BLaER1 treated with 17β-estradiol and CSF1 and Interleukin-3, amounts not matched to agents 10 nM and 100 nM (cell line): Measurements from ENCODE around the gene DIPK2A.

ENCODE experiments used
- H3K27ac ChIP-seq, 11 experiments: shearing (Covaris generic); formaldehyde crosslinking; 2 replicates each; pipeline ENCODE4 v1.8.1; 2022
- H3K27me3 ChIP-seq, 11 experiments: shearing (Covaris generic); formaldehyde crosslinking; 2 replicates each; pipeline ENCODE4 v1.8.1; 2022
- H3K36me3 ChIP-seq, 11 experiments: shearing (Covaris generic); formaldehyde crosslinking; 2 replicates each; pipeline ENCODE4 v1.8.1; 2022
- H3K4me1 ChIP-seq, 10 experiments: shearing (Covaris generic); formaldehyde crosslinking; 2 replicates each; pipeline ENCODE4 v1.8.1; 2022
- H3K4me2 ChIP-seq, 11 experiments: shearing (Covaris generic); formaldehyde crosslinking; 2 replicates each; pipeline ENCODE4 v1.8.1; 2022
- H3K4me3 ChIP-seq, 10 experiments: shearing (Covaris generic); formaldehyde crosslinking; 2 replicates each; pipeline ENCODE4 v1.8.1; 2022
- H3K9ac ChIP-seq, 11 experiments: shearing (Covaris generic); formaldehyde crosslinking; 2 replicates each; pipeline ENCODE4 v1.8.1; 2022
- H3K9me3 ChIP-seq, 11 experiments: shearing (Covaris generic); formaldehyde crosslinking; replicated peaks in 1 of 11; 2 replicates each; pipeline ENCODE4 v1.8.1; 2022
- H4K20me1 ChIP-seq, 11 experiments: shearing (Covaris generic); formaldehyde crosslinking; 2 replicates each; pipeline ENCODE4 v1.8.1; 2022
- Cebpa-rat ChIP-seq, 11 experiments: shearing (Covaris generic); IDR thresholded peaks; 2 replicates each; pipeline ENCODE4 v1.8.1; 2022

DIPK2A gene

GRCh38 chr3:143971359-143972154, at the start of gene DIPK2A:
TSS of gene DIPK2A (plus strand) at chr3:143971823. CDS start at chr3:143972333, 510 bp downstream.
- H3K9ac ChIP-seq = peak within 1 kb of the TSS; percentile 88 to 96 (median 91)
- H3K36me3 ChIP-seq = no peaks in the 10 kb centered on the region
- peak within 1 kb of the TSS; percentile 74 to 95 (median 91) for H3K4me2 ChIP-seq
- H3K9me3 ChIP-seq = no peaks in the 10 kb centered on the region
- peaks cover 12 to 44% (median 34%) of the 10 kb centered on the region in 10 experiments for H3K4me1 ChIP-seq
- peak within 1 kb of the TSS; percentile 81 to 94 (median 90) for H3K4me3 ChIP-seq
- H3K27me3 ChIP-seq = no peaks in the 10 kb centered on the region
- 0 out of 22 replicates have a peak, but pooled peaks of 1 of the 11 experiments have one; percentile 30 for TF ChIP-seq Cebpa-rat (IDR thresholded peaks at IDR 0.05)
- H3K27ac ChIP-seq = peak within 1 kb of the TSS; percentile 79 to 97 (median 90)
- H4K20me1 ChIP-seq = peaks cover 2 to 39% (median 18%) of the 10 kb centered on the region in 11 experiments; a peak in 14 of 22 replicates

GRCh38 chr3:143924522-143925285, 46.9 kb upstream of the DIPK2A start:
- Histone ChIP-seq H3K36me3 (no peaks in the 10 kb centered on the region), H3K9me3 (peaks cover 0 to 13% (median 0%) of the 10 kb centered on the region in 11 experiments; a peak in 3 of 22 replicates), H3K27ac (no peak overlapping the region), H3K4me3 (no peak overlapping the region), H4K20me1 (no peaks in the 10 kb centered on the region), H3K4me2 (peak overlapping the region in 8 of 11 experiments; percentile 27 to 60 (median 46); a peak in 14 of 22 replicates), H3K4me1 (peaks cover 5 to 17% (median 9%) of the 10 kb centered on the region in 10 experiments; a peak in 16 of 20 replicates), H3K27me3 (no peaks in the 10 kb centered on the region), H3K9ac (no peak overlapping the region)
- no peak for TF ChIP-seq Cebpa-rat (IDR thresholded peaks at IDR 0.05)

GRCh38 chr3:143928056-143928455, 43.6 kb upstream of the DIPK2A start:
- TF ChIP-seq Cebpa-rat (IDR thresholded peaks at IDR 0.05) = no peak
- H3K9ac ChIP-seq = no peak overlapping the region
- no peak overlapping the region for H3K27ac ChIP-seq
- peaks cover 0 to 10% (median 7%) of the 10 kb centered on the region in 10 experiments; a peak in 11 of 20 replicates for H3K4me1 ChIP-seq
- no peaks in the 10 kb centered on the region for H3K9me3 ChIP-seq
- H3K36me3 ChIP-seq = no peaks in the 10 kb centered on the region
- H4K20me1 ChIP-seq = no peaks in the 10 kb centered on the region
- no peak overlapping the region for H3K4me2 ChIP-seq
- no peak overlapping the region for H3K4me3 ChIP-seq
- no peaks in the 10 kb centered on the region for H3K27me3 ChIP-seq

GRCh38 chr3:143928541-143929255, 42.9 kb upstream of the DIPK2A start:
- no peak overlapping the region for H3K27ac ChIP-seq
- H3K4me1 ChIP-seq = peaks cover 0 to 10% (median 7%) of the 10 kb centered on the region in 10 experiments; a peak in 11 of 20 replicates
- no peak overlapping the region for H3K4me3 ChIP-seq
- no peak for TF ChIP-seq Cebpa-rat (IDR thresholded peaks at IDR 0.05)
- H3K36me3 ChIP-seq = no peaks in the 10 kb centered on the region
- 0 out of 22 replicates have a peak, but pooled peaks cover 0 to 1% (median 0%) of the 10 kb centered on the region in 11 experiments for H3K9me3 ChIP-seq
- no peak overlapping the region for H3K9ac ChIP-seq
- no peaks in the 10 kb centered on the region for H3K27me3 ChIP-seq
- no peak overlapping the region for H3K4me2 ChIP-seq
- H4K20me1 ChIP-seq = no peaks in the 10 kb centered on the region

- H3K9ac ChIP-seq = no peak overlapping the region
- no peaks in the 10 kb centered on the region for H4K20me1 ChIP-seq
- no peak overlapping the region for H3K4me2 ChIP-seq
- H3K27me3 ChIP-seq = no peaks in the 10 kb centered on the region
- no peaks in the 10 kb centered on the region for H3K4me1 ChIP-seq
- H3K36me3 ChIP-seq = no peaks in the 10 kb centered on the region
- H3K4me3 ChIP-seq = no peak overlapping the region
- H3K9me3 ChIP-seq = peaks cover 0 to 5% (median 0%) of the 10 kb centered on the region in 11 experiments; a peak in 2 of 22 replicates
- no peak for TF ChIP-seq Cebpa-rat (IDR thresholded peaks at IDR 0.05)
- no peak overlapping the region for H3K27ac ChIP-seq
These were observed 36.8 kb upstream of the DIPK2A start for GRCh38 chr3:143934791-143935190.

- Histone ChIP-seq H3K9ac (no peak overlapping the region), H4K20me1 (no peaks in the 10 kb centered on the region), H3K27me3 (no peaks in the 10 kb centered on the region), H3K27ac (no peak overlapping the region), H3K4me2 (no peak overlapping the region), H3K36me3 (no peaks in the 10 kb centered on the region), H3K4me3 (no peak overlapping the region), H3K4me1 (no peaks in the 10 kb centered on the region; a peak in 1 of 20 replicates), H3K9me3 (peaks cover 0 to 5% (median 0%) of the 10 kb centered on the region in 11 experiments; a peak in 2 of 22 replicates)
- TF ChIP-seq Cebpa-rat (IDR thresholded peaks at IDR 0.05) = no peak
These were observed 35.9 kb upstream of the DIPK2A start for GRCh38 chr3:143935678-143936077.

- H3K9ac ChIP-seq = no peak overlapping the region
- no peaks in the 10 kb centered on the region for H3K36me3 ChIP-seq
- H3K4me1 ChIP-seq = no peaks in the 10 kb centered on the region
- H4K20me1 ChIP-seq = no peaks in the 10 kb centered on the region
- H3K27me3 ChIP-seq = no peaks in the 10 kb centered on the region
- TF ChIP-seq Cebpa-rat (IDR thresholded peaks at IDR 0.05) = no peak
- H3K9me3 ChIP-seq = peaks cover 0 to 2% (median 0%) of the 10 kb centered on the region in 11 experiments; a peak in 3 of 22 replicates
- H3K27ac ChIP-seq = no peak overlapping the region
- no peak overlapping the region for H3K4me3 ChIP-seq
- H3K4me2 ChIP-seq = no peak overlapping the region
These were observed 20.8 kb upstream of the DIPK2A start for GRCh38 chr3:143950810-143951209.

GRCh38 chr3:143951351-143951971, 20.2 kb upstream of the DIPK2A start:
- Histone ChIP-seq H3K4me3 (no peak overlapping the region), H3K9me3 (peaks cover 0 to 2% (median 0%) of the 10 kb centered on the region in 11 experiments; a peak in 3 of 22 replicates), H3K27ac (no peak overlapping the region), H3K4me2 (no peak overlapping the region), H3K36me3 (no peaks in the 10 kb centered on the region), H3K9ac (no peak overlapping the region), H4K20me1 (no peaks in the 10 kb centered on the region), H3K27me3 (no peaks in the 10 kb centered on the region), H3K4me1 (peaks cover 0 to 2% (median 0%) of the 10 kb centered on the region in 10 experiments; a peak in 3 of 20 replicates)
- TF ChIP-seq Cebpa-rat (IDR thresholded peaks at IDR 0.05) = no peak
